ENCODE results near the gene CDK14. TPM values are rescaled to one million over a fixed set of nuclear protein-coding genes. Genes with fewer than 3 reads are reported as not detected.

The CDK14 gene
- total RNA-seq, 1 donor from 2014 or later, result 52.3 TPM

GRCh38 chr7:91165006-91165845 is 569.1 kb downstream of the CDK14 start:
- Histone ChIP-seq H3F3A (ENCODE audit: low read depth) (no peaks in the 10 kb centered on the region), H3K27me3 (no peaks in the 10 kb centered on the region), H2AFZ (replicated peaks) (no peak overlapping the region), H3K9me3 (ENCODE audit: low read depth) (no peaks in the 10 kb centered on the region), H3K9ac (no peak overlapping the region), H3K4me1 (peaks cover 11% of the 10 kb centered on the region), H3K27ac (no peak overlapping the region), H3K36me3 (no peaks in the 10 kb centered on the region), H3K4me2 (no peak overlapping the region), H3K79me2 (ENCODE audit: low read depth) (no peaks in the 10 kb centered on the region), H3K4me3 (no peak overlapping the region), H4K20me1 (ENCODE audit: low read depth) (peaks cover 4% of the 10 kb centered on the region)
- H3K27me3 Mint-ChIP-seq (ENCODE audit: insufficient read depth, low read depth), result peaks cover 2% of the 10 kb centered on the region
- no peaks in the 10 kb centered on the region for H3K9me3 Mint-ChIP-seq
- H3K4me3 Mint-ChIP-seq, result no peak overlapping the region
- H3K4me1 Mint-ChIP-seq, result peaks cover 50% of the 10 kb centered on the region
- TF ChIP-seq EZH2 (IDR thresholded peaks at IDR 0.05) (no peak), CTCF (IDR thresholded peaks at IDR 0.05) (no peak), EZH2phosphoT487 (IDR thresholded peaks at IDR 0.05) (no peak)
- H3K27ac Mint-ChIP-seq, result no peak overlapping the region
- peaks cover 3% of the 10 kb centered on the region for H3K36me3 Mint-ChIP-seq
- DNase-seq (ENCODE audit: low spot score), result no peak

DNA sequence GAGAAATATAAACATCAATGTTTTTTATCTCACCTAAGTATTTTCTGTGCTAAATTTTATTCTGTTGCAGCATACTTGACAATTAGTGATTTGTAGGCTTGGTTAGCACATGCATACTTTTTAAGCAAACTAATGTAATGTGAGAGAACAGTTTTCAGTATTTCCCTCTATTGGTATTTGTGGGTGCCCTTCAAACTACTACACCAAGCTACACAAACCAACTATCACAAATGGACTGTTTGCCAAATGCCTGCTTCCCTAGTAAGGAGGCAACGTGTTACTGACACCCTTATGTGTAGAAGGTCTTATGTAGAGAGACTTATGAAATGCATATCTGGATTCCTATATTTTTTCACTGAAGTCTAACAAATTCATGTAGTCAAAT is 569.7 kb downstream of the CDK14 start:
- Histone ChIP-seq H3K27ac (no peak overlapping the region), H3F3A (ENCODE audit: low read depth) (no peaks in the 10 kb centered on the region), H3K36me3 (no peaks in the 10 kb centered on the region), H3K4me3 (no peak overlapping the region), H3K4me1 (peaks cover 12% of the 10 kb centered on the region), H3K79me2 (ENCODE audit: low read depth) (no peaks in the 10 kb centered on the region), H2AFZ (replicated peaks) (no peak overlapping the region), H3K9ac (no peak overlapping the region), H3K4me2 (no peak overlapping the region), H4K20me1 (ENCODE audit: low read depth) (peaks cover 4% of the 10 kb centered on the region), H3K9me3 (ENCODE audit: low read depth) (no peaks in the 10 kb centered on the region), H3K27me3 (no peaks in the 10 kb centered on the region)
- no peak for TF ChIP-seq EZH2 (IDR thresholded peaks at IDR 0.05)
- TF ChIP-seq EZH2phosphoT487 (IDR thresholded peaks at IDR 0.05), result no peak
- TF ChIP-seq CTCF (IDR thresholded peaks at IDR 0.05), result no peak
- H3K27ac Mint-ChIP-seq, result no peak overlapping the region
- peaks cover 2% of the 10 kb centered on the region for H3K27me3 Mint-ChIP-seq (ENCODE audit: insufficient read depth, low read depth)
- no peaks in the 10 kb centered on the region for H3K9me3 Mint-ChIP-seq
- DNase-seq (ENCODE audit: low spot score), result no peak
- no peak overlapping the region for H3K4me3 Mint-ChIP-seq
- H3K36me3 Mint-ChIP-seq, result peaks cover 3% of the 10 kb centered on the region
- H3K4me1 Mint-ChIP-seq, result peaks cover 51% of the 10 kb centered on the region

GRCh38 chr7:91168871-91169829 is 573.0 kb downstream of the CDK14 start:
- H3K79me2 ChIP-seq (ENCODE audit: low read depth), result no peaks in the 10 kb centered on the region
- Mint-ChIP-seq H3K27me3 (ENCODE audit: insufficient read depth, low read depth) (peaks cover 4% of the 10 kb centered on the region), H3K4me1 (peaks cover 46% of the 10 kb centered on the region), H3K9me3 (peaks cover 14% of the 10 kb centered on the region), H3K4me3 (peak overlapping the region; percentile 4), H3K36me3 (peaks cover 11% of the 10 kb centered on the region), H3K27ac (peak overlapping the region; percentile 8)
- peaks cover 12% of the 10 kb centered on the region for H3K4me1 ChIP-seq
- no peak for TF ChIP-seq EZH2 (IDR thresholded peaks at IDR 0.05)
- TF ChIP-seq EZH2phosphoT487 (IDR thresholded peaks at IDR 0.05), result no peak
- no peak for TF ChIP-seq CTCF (IDR thresholded peaks at IDR 0.05)
- DNase-seq (ENCODE audit: low spot score), result peak; percentile 11
- no peaks in the 10 kb centered on the region for H3K9me3 ChIP-seq (ENCODE audit: low read depth)
- H4K20me1 ChIP-seq (ENCODE audit: low read depth), result peaks cover 4% of the 10 kb centered on the region
- H3K36me3 ChIP-seq, result no peaks in the 10 kb centered on the region
- no peaks in the 10 kb centered on the region for H3K27me3 ChIP-seq
- H3K9ac ChIP-seq, result no peak overlapping the region
- no peak overlapping the region for H2AFZ ChIP-seq (replicated peaks)
- no peaks in the 10 kb centered on the region for H3F3A ChIP-seq (ENCODE audit: low read depth)
- H3K4me3 ChIP-seq, result no peak overlapping the region
- H3K27ac ChIP-seq, result no peak overlapping the region
- H3K4me2 ChIP-seq, result peak overlapping the region; percentile 27
